Suprapubic skin (tissue), 4 donors: Measurements from ENCODE around the gene COL4A1. TPM values are rescaled to one million over a fixed set of nuclear protein-coding genes. Genes with fewer than 3 reads are reported as not detected.
A peak's percentile ranks its signal among the peaks of the same experiment; 100 is the strongest.

Experiments
- DNase-seq, 2 donors: peaks; one replicate each; pipeline ENCODE4 v3.0.0-alpha.2; 2019; ENCODE audit warnings: low spot score in 2 of 2
- H3K27ac ChIP-seq: fragments of 200-600 bp; sonication (generic); one replicate; pipeline ENCODE4 v1.5.1; 2019
- H3K27me3 ChIP-seq: fragments of 200-600 bp; sonication (generic); one replicate; pipeline ENCODE4 v1.5.1; 2019
- H3K36me3 ChIP-seq: fragments of 200-600 bp; sonication (generic); one replicate; pipeline ENCODE4 v1.5.1; 2019
- H3K4me1 ChIP-seq: fragments of 200-600 bp; sonication (generic); one replicate; pipeline ENCODE4 v1.5.1; 2019
- H3K4me3 ChIP-seq: fragments of 200-600 bp; sonication (generic); one replicate; pipeline ENCODE4 v1.5.1; 2019; ENCODE audit warnings: mild to moderate bottlenecking
- H3K9me3 ChIP-seq: fragments of 200-600 bp; sonication (generic); one replicate; pipeline ENCODE4 v1.5.1; 2019
- EP300 ChIP-seq: sonication (generic); formaldehyde crosslinking; IDR thresholded peaks from one replicate; pipeline ENCODE4 v1.6.1; 2017; ENCODE audit warnings: antibody characterized with exemption
- POLR2A ChIP-seq, 2 donors: fragments of 450-650 bp; IDR thresholded peaks; one replicate each; pipeline ENCODE4 v1.6.1; 2017; ENCODE audit warnings: antibody characterized with exemption in 2 of 2, mild to moderate bottlenecking in 2 of 2, moderate library complexity in 2 of 2
- POLR2AphosphoS5 ChIP-seq, 3 donors: sonication (generic); formaldehyde crosslinking; IDR thresholded peaks; one replicate each; pipeline ENCODE4 v1.6.1; 2017; ENCODE audit warnings: antibody characterized with exemption in 3 of 3
- WGBS: methylation state at CpG from one replicate; pipeline ENCODE4 v1.1.5; 2018; 5-methylcytosine and 5-hydroxymethylcytosine counted together
- total RNA-seq, 4 donors: library from RNA; depleted of rRNA; stranded (reverse); fragments of >200 nt; gene quantifications; one replicate each; pipeline ENCODE4 v1.1.0, GENCODE V29; 2016
- TF ChIP-seq, protein P1 (sequence below), 2 donors: fragments of 200-600 bp in 1 of 2; fragments of 450-650 bp in 1 of 2; sonication (generic) in 1 of 2; IDR thresholded peaks; one replicate each; pipeline ENCODE4 v1.5.1; 2016 to 2019; ENCODE audit warnings: antibody characterized with exemption in 2 of 2, mild to moderate bottlenecking in 1 of 2, moderate library complexity in 1 of 2

The COL4A1 gene
- total RNA-seq, 4 donors from 2014 or later, result 36.7 to 60.8 (median 43.6) TPM

DNA sequence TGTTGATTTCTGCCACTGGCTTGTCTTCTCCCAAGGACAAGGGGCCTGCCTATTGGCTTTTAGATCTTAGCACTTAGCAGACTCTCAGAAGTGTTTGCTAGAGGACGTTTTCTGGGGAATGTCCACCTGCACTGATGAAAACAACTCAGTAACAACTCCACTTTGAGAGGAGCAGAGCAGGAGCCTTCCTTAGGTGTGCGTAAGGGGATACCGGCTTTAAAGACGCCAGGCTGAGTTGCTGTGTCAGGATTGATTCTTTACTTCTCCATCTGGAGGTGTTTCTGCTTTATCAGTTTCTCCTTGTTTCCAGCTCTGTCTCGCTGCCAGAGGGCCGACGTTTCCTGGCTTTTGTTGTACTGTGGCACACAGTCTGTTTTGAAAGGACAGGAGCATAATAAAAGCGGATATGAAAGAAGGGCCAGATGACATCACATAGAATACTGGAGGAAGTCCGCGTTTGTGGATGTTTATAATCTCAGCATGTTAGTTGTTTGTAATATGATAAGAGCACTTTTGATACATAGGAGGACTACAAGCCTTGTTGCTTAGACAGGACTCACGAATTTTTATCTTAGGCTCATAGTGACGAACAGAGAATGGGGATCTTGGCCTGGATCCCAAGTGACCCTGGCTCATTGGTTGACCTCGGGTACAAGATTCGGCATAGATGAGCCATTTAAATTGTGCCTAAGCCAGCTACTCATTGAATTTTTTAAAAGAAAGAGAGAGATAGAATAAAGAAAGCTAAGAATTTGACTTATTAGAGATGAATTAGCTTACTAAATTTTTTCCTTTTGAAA is 34.7 kb upstream of the COL4A1 start:
- H3K9me3 ChIP-seq, result no peaks in the 10 kb centered on the region
- peaks cover 53% of the 10 kb centered on the region for H3K4me1 ChIP-seq
- no peak for DNase-seq
- H3K4me3 ChIP-seq, result peak overlapping the region; percentile 7
- no peaks in the 10 kb centered on the region for H3K36me3 ChIP-seq
- H3K27me3 ChIP-seq, result no peaks in the 10 kb centered on the region
- H3K27ac ChIP-seq, result peak overlapping the region; percentile 78
- TF ChIP-seq POLR2A (IDR thresholded peaks at IDR 0.05), result no peak
- TF ChIP-seq, protein P1, sequence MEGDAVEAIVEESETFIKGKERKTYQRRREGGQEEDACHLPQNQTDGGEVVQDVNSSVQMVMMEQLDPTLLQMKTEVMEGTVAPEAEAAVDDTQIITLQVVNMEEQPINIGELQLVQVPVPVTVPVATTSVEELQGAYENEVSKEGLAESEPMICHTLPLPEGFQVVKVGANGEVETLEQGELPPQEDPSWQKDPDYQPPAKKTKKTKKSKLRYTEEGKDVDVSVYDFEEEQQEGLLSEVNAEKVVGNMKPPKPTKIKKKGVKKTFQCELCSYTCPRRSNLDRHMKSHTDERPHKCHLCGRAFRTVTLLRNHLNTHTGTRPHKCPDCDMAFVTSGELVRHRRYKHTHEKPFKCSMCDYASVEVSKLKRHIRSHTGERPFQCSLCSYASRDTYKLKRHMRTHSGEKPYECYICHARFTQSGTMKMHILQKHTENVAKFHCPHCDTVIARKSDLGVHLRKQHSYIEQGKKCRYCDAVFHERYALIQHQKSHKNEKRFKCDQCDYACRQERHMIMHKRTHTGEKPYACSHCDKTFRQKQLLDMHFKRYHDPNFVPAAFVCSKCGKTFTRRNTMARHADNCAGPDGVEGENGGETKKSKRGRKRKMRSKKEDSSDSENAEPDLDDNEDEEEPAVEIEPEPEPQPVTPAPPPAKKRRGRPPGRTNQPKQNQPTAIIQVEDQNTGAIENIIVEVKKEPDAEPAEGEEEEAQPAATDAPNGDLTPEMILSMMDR (IDR thresholded peaks at IDR 0.05), result no peak
- WGBS, result 66% methylated on average over 14 of the region's 14 CpGs

GRCh38 chr13:110340812-110341444 is 34.0 kb upstream of the COL4A1 start:
- DNase-seq, result peak in 1 of 2 donors; percentile 88
- peaks cover 50% of the 10 kb centered on the region for H3K4me1 ChIP-seq
- peak overlapping the region; percentile 7 for H3K4me3 ChIP-seq
- peak; percentile 43 for TF ChIP-seq EP300
- TF ChIP-seq, protein P1 (IDR thresholded peaks at IDR 0.05), result no peak
- no peak for TF ChIP-seq POLR2AphosphoS5 (IDR thresholded peaks at IDR 0.05)
- TF ChIP-seq POLR2A (IDR thresholded peaks at IDR 0.05), result peak in 1 of 2 donors; percentile 20
- 60% methylated on average over 18 of the region's 24 CpGs for WGBS
- H3K36me3 ChIP-seq, result no peaks in the 10 kb centered on the region
- H3K9me3 ChIP-seq, result no peaks in the 10 kb centered on the region
- no peaks in the 10 kb centered on the region for H3K27me3 ChIP-seq
- H3K27ac ChIP-seq, result peak overlapping the region; percentile 78

DNA sequence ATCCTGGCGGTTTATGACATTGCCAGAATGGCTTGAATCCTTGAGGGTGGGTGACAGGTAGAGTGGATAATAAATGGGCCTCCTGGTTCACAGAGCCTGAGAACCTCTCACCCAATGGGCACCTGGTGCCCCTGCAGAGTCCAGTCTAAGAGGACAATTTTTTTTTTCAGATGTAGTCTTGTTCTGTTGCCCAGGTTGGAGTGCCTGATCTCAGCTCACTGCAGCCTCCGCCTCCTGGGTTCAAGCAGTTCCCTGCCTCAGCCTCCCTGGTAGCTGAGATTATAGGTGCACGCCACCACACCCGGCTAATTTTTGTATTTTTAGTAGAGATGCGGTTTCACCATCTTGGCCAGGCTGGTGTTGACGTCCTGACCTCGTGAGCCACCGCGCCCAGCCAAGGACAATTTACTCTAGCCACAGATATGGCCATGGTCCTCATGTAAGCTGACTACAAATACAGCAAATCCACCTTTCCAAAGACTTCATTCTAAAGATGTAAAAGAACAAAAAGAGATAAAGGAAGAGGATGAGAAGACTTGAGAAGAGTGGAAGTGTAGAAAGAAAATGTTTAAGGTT is 33.1 kb upstream of the COL4A1 start:
- H3K9me3 ChIP-seq, result no peaks in the 10 kb centered on the region
- H3K27me3 ChIP-seq, result no peaks in the 10 kb centered on the region
- H3K4me1 ChIP-seq, result peaks cover 50% of the 10 kb centered on the region
- DNase-seq, result no peak
- TF ChIP-seq POLR2A (IDR thresholded peaks at IDR 0.05) (no peak), EP300 (no peak), POLR2AphosphoS5 (IDR thresholded peaks at IDR 0.05) (no peak)
- TF ChIP-seq, protein P1 (IDR thresholded peaks at IDR 0.05), result no peak
- H3K27ac ChIP-seq, result peak overlapping the region; percentile 78
- H3K4me3 ChIP-seq, result no peak overlapping the region
- WGBS, result 82% methylated on average over 9 of the region's 9 CpGs
- no peaks in the 10 kb centered on the region for H3K36me3 ChIP-seq

GRCh38 chr13:110339263-110339662 is 32.3 kb upstream of the COL4A1 start:
- peak overlapping the region; percentile 36 for H3K27ac ChIP-seq
- H3K4me3 ChIP-seq, result no peak overlapping the region
- H3K27me3 ChIP-seq, result no peaks in the 10 kb centered on the region
- H3K9me3 ChIP-seq, result no peaks in the 10 kb centered on the region
- no peak for DNase-seq
- 80% methylated on average over 6 of the region's 6 CpGs for WGBS
- peaks cover 50% of the 10 kb centered on the region for H3K4me1 ChIP-seq
- no peaks in the 10 kb centered on the region for H3K36me3 ChIP-seq
- no peak for TF ChIP-seq POLR2AphosphoS5 (IDR thresholded peaks at IDR 0.05)

DNA sequence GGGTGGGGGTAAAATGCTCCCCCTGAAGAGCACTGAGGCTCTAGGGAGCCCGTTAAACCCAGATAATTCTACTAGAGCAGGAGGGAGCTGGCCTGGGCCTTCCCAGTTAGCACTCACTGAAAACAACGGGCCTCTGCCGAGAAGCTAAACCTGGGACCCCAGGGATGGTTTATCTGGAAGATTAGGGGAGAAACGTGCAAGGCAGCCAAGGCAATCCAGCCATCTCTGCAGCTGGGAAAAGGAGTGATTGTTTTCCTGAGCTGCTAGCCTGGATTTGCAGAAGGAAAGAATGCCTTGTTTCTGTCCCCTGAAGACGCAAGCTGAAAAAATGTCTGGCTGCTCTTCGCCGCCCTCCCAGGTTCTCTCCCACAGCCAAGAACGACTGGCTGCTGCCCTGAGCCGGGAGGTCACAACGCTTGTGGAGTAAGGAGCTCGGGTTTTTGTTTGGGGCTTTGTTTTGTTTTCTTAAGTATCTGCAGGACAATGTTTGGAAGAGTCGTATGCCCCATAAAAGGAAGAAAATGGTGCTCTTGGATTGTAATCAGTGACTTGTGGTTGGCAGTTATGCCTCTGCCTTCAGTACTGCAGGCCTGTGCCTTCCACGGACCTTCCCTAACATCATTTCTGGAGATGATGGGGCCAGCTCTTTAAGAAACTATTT is 31.6 kb upstream of the COL4A1 start:
- no peak for DNase-seq
- Histone ChIP-seq H3K36me3 (no peaks in the 10 kb centered on the region), H3K4me1 (peaks cover 45% of the 10 kb centered on the region), H3K4me3 (no peak overlapping the region), H3K27me3 (no peaks in the 10 kb centered on the region), H3K27ac (peak overlapping the region; percentile 36), H3K9me3 (no peaks in the 10 kb centered on the region)
- WGBS, result 40% methylated on average over 13 of the region's 13 CpGs
- peak; percentile 22 for TF ChIP-seq EP300
- TF ChIP-seq, protein P1 (IDR thresholded peaks at IDR 0.05), result no peak
